ENCODE results near the gene SIDT1. TPM values are rescaled to one million over a fixed set of nuclear protein-coding genes. Genes with fewer than 3 reads are reported as not detected.

SIDT1 gene
- total RNA-seq, 1 donor from 2014 or later: not detected

DNA sequence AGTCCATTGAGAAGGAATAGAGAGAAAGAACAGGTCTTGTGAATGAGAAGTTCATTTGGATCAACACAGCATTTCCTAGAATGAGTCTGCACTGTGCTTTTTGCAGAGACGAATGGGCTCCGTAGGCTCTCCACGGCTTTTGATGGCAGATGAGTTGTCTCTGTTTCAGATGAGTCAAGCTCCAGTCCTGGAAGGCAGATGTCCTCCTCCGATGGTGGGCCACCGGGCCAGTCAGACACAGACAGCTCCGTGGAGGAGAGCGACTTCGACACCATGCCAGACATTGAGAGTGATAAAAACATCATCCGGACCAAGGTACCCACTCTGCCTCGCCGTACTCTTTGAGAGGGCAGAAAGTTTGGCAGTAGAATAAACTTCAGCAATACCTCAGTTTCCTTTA lies 70.5 kb downstream of the SIDT1 start:
- no peaks in the 10 kb centered on the region for H3K36me3 ChIP-seq (ENCODE audit: insufficient read depth, low read length)
- H3K4me3 ChIP-seq (ENCODE audit: insufficient read depth, low read depth, low read length): no peak overlapping the region
- H3K27ac ChIP-seq (ENCODE audit: low read depth, low read length): no peak overlapping the region
- no peaks in the 10 kb centered on the region for H3K4me1 ChIP-seq (ENCODE audit: insufficient read depth, low read length)
- no peak overlapping the region for H3K4me3 Mint-ChIP-seq (ENCODE audit: unreplicated experiment)
- no peaks in the 10 kb centered on the region for H3K36me3 Mint-ChIP-seq (ENCODE audit: low read depth, unreplicated experiment)
- no peak overlapping the region for H3K9ac ChIP-seq (ENCODE audit: low read length)
- no peaks in the 10 kb centered on the region for H3K79me2 ChIP-seq (ENCODE audit: insufficient read depth, low read length)
- H3K27me3 Mint-ChIP-seq (ENCODE audit: low read depth, unreplicated experiment): peaks cover under 1% of the 10 kb centered on the region
- DNase-seq (ENCODE audit: low read depth): no peak
- FAIRE-seq: no peak
- TF ChIP-seq, protein P1, sequence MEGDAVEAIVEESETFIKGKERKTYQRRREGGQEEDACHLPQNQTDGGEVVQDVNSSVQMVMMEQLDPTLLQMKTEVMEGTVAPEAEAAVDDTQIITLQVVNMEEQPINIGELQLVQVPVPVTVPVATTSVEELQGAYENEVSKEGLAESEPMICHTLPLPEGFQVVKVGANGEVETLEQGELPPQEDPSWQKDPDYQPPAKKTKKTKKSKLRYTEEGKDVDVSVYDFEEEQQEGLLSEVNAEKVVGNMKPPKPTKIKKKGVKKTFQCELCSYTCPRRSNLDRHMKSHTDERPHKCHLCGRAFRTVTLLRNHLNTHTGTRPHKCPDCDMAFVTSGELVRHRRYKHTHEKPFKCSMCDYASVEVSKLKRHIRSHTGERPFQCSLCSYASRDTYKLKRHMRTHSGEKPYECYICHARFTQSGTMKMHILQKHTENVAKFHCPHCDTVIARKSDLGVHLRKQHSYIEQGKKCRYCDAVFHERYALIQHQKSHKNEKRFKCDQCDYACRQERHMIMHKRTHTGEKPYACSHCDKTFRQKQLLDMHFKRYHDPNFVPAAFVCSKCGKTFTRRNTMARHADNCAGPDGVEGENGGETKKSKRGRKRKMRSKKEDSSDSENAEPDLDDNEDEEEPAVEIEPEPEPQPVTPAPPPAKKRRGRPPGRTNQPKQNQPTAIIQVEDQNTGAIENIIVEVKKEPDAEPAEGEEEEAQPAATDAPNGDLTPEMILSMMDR (IDR thresholded peaks at IDR 0.05; ENCODE audit: insufficient read depth, low read depth, low read length): no peak
- TF ChIP-seq EZH2 (IDR thresholded peaks at IDR 0.05; ENCODE audit: insufficient read depth, low read length): no peak
- H4K20me1 ChIP-seq (ENCODE audit: insufficient read depth, low read length): no peaks in the 10 kb centered on the region
- H3K27ac Mint-ChIP-seq (ENCODE audit: unreplicated experiment): no peak overlapping the region
- H3K27me3 ChIP-seq (ENCODE audit: insufficient read depth, low read length): no peaks in the 10 kb centered on the region
- no peaks in the 10 kb centered on the region for H3K9me3 Mint-ChIP-seq (ENCODE audit: unreplicated experiment)
- no peak overlapping the region for H3K4me2 ChIP-seq (ENCODE audit: low read length)
- H3K4me1 Mint-ChIP-seq (ENCODE audit: low read depth, unreplicated experiment): peaks cover 1% of the 10 kb centered on the region
- H2AFZ ChIP-seq (ENCODE audit: low read depth, low read length): no peak overlapping the region
- H3K9me3 ChIP-seq (ENCODE audit: insufficient read depth, low read depth, low read length): no peaks in the 10 kb centered on the region

DNA sequence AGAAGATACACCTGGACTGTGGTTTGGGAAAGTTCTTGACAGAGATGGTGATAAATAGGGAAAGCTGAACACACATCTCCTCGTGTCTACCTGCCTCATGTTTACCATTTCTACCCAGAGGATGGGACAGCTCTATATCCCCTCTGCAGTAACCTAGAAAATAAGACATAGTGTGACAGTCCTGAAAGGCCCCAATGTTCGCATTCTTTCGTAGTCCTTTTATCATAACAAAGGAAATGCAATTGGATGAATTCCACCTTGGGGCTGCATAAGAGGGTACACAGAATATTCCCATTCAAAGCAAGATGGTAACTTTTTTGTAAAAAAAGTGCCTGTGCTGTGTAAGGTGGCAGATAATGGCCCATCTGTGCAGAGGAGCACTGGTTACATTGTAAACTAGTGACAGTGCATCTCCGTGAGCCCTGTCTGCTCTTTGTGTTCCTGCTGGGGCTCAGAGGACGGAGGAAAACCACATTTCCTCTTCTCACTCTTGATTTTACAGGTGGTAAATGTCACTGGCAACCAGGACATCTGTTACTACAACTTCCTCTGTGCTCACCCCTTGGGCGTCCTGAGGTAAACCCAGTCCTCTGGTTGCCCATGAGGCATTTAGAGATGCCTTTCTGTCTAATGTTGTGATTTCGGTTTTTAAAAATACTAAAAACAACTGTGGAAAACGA lies 74.3 kb downstream of the SIDT1 start:
- H3K27ac ChIP-seq (ENCODE audit: low read depth, low read length): no peak overlapping the region
- H3K79me2 ChIP-seq (ENCODE audit: insufficient read depth, low read length): no peaks in the 10 kb centered on the region
- H3K4me1 ChIP-seq (ENCODE audit: insufficient read depth, low read length): no peaks in the 10 kb centered on the region
- H3K4me2 ChIP-seq (ENCODE audit: low read length): no peak overlapping the region
- no peaks in the 10 kb centered on the region for H3K36me3 Mint-ChIP-seq (ENCODE audit: low read depth, unreplicated experiment)
- no peak overlapping the region for H2AFZ ChIP-seq (ENCODE audit: low read depth, low read length)
- H3K9ac ChIP-seq (ENCODE audit: low read length): no peak overlapping the region
- no peak overlapping the region for H3K4me3 Mint-ChIP-seq (ENCODE audit: unreplicated experiment)
- FAIRE-seq (no peak), DNase-seq (ENCODE audit: low read depth) (no peak)
- H4K20me1 ChIP-seq (ENCODE audit: insufficient read depth, low read length): no peaks in the 10 kb centered on the region
- no peaks in the 10 kb centered on the region for H3K27me3 ChIP-seq (ENCODE audit: insufficient read depth, low read length)
- no peak overlapping the region for H3K27ac Mint-ChIP-seq (ENCODE audit: unreplicated experiment)
- H3K9me3 Mint-ChIP-seq (ENCODE audit: unreplicated experiment): no peaks in the 10 kb centered on the region
- H3K4me1 Mint-ChIP-seq (ENCODE audit: low read depth, unreplicated experiment): peaks cover 1% of the 10 kb centered on the region
- H3K36me3 ChIP-seq (ENCODE audit: insufficient read depth, low read length): no peaks in the 10 kb centered on the region
- no peaks in the 10 kb centered on the region for H3K9me3 ChIP-seq (ENCODE audit: insufficient read depth, low read depth, low read length)
- TF ChIP-seq EZH2 (IDR thresholded peaks at IDR 0.05; ENCODE audit: insufficient read depth, low read length): no peak
- TF ChIP-seq, protein P1 (IDR thresholded peaks at IDR 0.05; ENCODE audit: insufficient read depth, low read depth, low read length): no peak
- H3K4me3 ChIP-seq (ENCODE audit: insufficient read depth, low read depth, low read length): no peak overlapping the region
- H3K27me3 Mint-ChIP-seq (ENCODE audit: low read depth, unreplicated experiment): peaks cover 7% of the 10 kb centered on the region

DNA sequence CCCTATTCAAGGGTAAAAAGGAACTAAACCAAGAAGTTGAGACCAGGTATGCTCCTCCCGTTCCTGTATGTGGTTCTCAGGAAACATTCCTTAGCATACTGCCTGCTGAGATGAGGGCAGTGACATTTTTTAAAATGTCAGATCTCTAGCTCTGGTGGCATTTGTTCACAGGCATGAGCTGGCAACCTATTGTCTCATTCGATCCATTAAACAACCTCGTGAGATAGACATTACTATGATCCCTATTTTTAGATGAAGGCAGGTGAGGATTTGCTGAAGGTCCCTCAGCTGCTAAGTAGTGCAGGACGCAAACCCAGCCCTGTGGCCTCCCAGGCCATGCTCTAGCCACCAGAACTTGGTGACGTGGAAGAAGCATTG lies 74.9 kb downstream of the SIDT1 start:
- no peak overlapping the region for H3K4me2 ChIP-seq (ENCODE audit: low read length)
- Mint-ChIP-seq H3K36me3 (ENCODE audit: low read depth, unreplicated experiment) (no peaks in the 10 kb centered on the region), H3K4me3 (ENCODE audit: unreplicated experiment) (no peak overlapping the region), H3K27me3 (ENCODE audit: low read depth, unreplicated experiment) (peaks cover 7% of the 10 kb centered on the region), H3K9me3 (ENCODE audit: unreplicated experiment) (no peaks in the 10 kb centered on the region), H3K27ac (ENCODE audit: unreplicated experiment) (no peak overlapping the region), H3K4me1 (ENCODE audit: low read depth, unreplicated experiment) (peaks cover 1% of the 10 kb centered on the region)
- H3K4me1 ChIP-seq (ENCODE audit: insufficient read depth, low read length): no peaks in the 10 kb centered on the region
- H3K4me3 ChIP-seq (ENCODE audit: insufficient read depth, low read depth, low read length): no peak overlapping the region
- no peaks in the 10 kb centered on the region for H3K36me3 ChIP-seq (ENCODE audit: insufficient read depth, low read length)
- H3K9me3 ChIP-seq (ENCODE audit: insufficient read depth, low read depth, low read length): no peaks in the 10 kb centered on the region
- H2AFZ ChIP-seq (ENCODE audit: low read depth, low read length): no peak overlapping the region
- H3K27me3 ChIP-seq (ENCODE audit: insufficient read depth, low read length): no peaks in the 10 kb centered on the region
- no peaks in the 10 kb centered on the region for H3K79me2 ChIP-seq (ENCODE audit: insufficient read depth, low read length)
- FAIRE-seq (no peak), DNase-seq (ENCODE audit: low read depth) (no peak)
- H3K27ac ChIP-seq (ENCODE audit: low read depth, low read length): no peak overlapping the region
- H4K20me1 ChIP-seq (ENCODE audit: insufficient read depth, low read length): no peaks in the 10 kb centered on the region
- no peak overlapping the region for H3K9ac ChIP-seq (ENCODE audit: low read length)
- TF ChIP-seq EZH2 (IDR thresholded peaks at IDR 0.05; ENCODE audit: insufficient read depth, low read length): no peak
- TF ChIP-seq, protein P1 (IDR thresholded peaks at IDR 0.05; ENCODE audit: insufficient read depth, low read depth, low read length): no peak
